HepG2 (cell line): ENCODE results near the gene VASN. TPM values are rescaled to one million over a fixed set of nuclear protein-coding genes. Genes with fewer than 3 reads are reported as not detected.

Experiments used
- FOSL1 ChIP-seq: sonication (generic); formaldehyde crosslinking; IDR thresholded peaks from 2 replicates; pipeline ENCODE4 v1.9.0; 2021; ENCODE audit warnings: missing genetic modification reagents, borderline replicate concordance
- HNRNPUL1 ChIP-seq: fragments of 200-400 bp; formaldehyde crosslinking; IDR thresholded peaks from 2 replicates; pipeline ENCODE4 v1.6.1; 2017; ENCODE audit warnings: low read depth, mild to moderate bottlenecking, low read length, moderate library complexity
- HOXA7 ChIP-seq: sonication (generic); formaldehyde crosslinking; IDR thresholded peaks from 2 replicates; pipeline ENCODE4 v1.8.1; 2022; ENCODE audit warnings: mild to moderate bottlenecking, missing genetic modification reagents, moderate library complexity
- MIER2 ChIP-seq: IDR thresholded peaks from 2 replicates; pipeline ENCODE4 v1.6.1; 2016; ENCODE audit warnings: missing biosample characterization, missing genetic modification reagents
- NR2F2 ChIP-seq: IDR thresholded peaks from 2 replicates; pipeline ENCODE4 v1.6.1; 2012; ENCODE audit warnings: low read depth, inconsistent platforms, borderline replicate concordance
- SP5 ChIP-seq: IDR thresholded peaks from 2 replicates; pipeline ENCODE4 v1.6.1; 2016; ENCODE audit warnings: low read depth, borderline replicate concordance
- ZHX2 ChIP-seq, 2 experiments: sonication (generic) in 1 of 2; formaldehyde crosslinking in 1 of 2; IDR thresholded peaks; 2 replicates each; pipeline versions ENCODE4 v1.6.1 to v1.9.0; 2014 to 2022; ENCODE audit warnings: antibody characterized with exemption in 1 of 2, borderline replicate concordance in 1 of 2, inconsistent platforms in 1 of 2, low read depth in 1 of 2, missing genetic modification reagents in 1 of 2
- ZNF329 ChIP-seq: sonication (generic); formaldehyde crosslinking; IDR thresholded peaks from 2 replicates; pipeline ENCODE4 v1.9.0; 2021; ENCODE audit warnings: low read depth, mild to moderate bottlenecking, missing genetic modification reagents
- ZNF441 ChIP-seq: sonication (generic); formaldehyde crosslinking; IDR thresholded peaks from 2 replicates; pipeline ENCODE4 v1.7.0; 2021; ENCODE audit warnings: missing genetic modification reagents, borderline replicate concordance
- ZNF549 ChIP-seq: sonication (generic); formaldehyde crosslinking; IDR thresholded peaks from 2 replicates; pipeline ENCODE4 v1.5.0; 2020; ENCODE audit warnings: missing genetic modification reagents
- ZNF816 ChIP-seq: sonication (generic); formaldehyde crosslinking; IDR thresholded peaks from 2 replicates; pipeline ENCODE4 v1.8.0; 2022; ENCODE audit warnings: missing genetic modification reagents, mild to moderate bottlenecking, borderline replicate concordance
- ZSCAN30 ChIP-seq: sonication (generic); formaldehyde crosslinking; IDR thresholded peaks from 2 replicates; pipeline ENCODE4 v1.5.0; 2020; ENCODE audit warnings: mild to moderate bottlenecking, missing genetic modification reagents
- polyA plus RNA-seq, 8 experiments: library from polyadenylated mRNA; depleted of rRNA in 3 of 8; stranded (reverse) in 7 of 8; unstranded in 1 of 8; fragments of >200 nt; fragmentation: Illumina TruSeq in 4 of 8; extraction: Trizol in 4 of 8; gene quantifications; 2 replicates each; pipeline versions ENCODE4 v1.2.1 to v1.2.3, GENCODE V29; 2011 to 2016; ENCODE audit warnings: low read depth in 4 of 8, missing spikeins in 1 of 8, mixed read lengths in 1 of 8; ENCODE audit not compliant: insufficient read depth in 1 of 8
- total RNA-seq, 5 experiments: library from RNA; depleted of rRNA; stranded (reverse); fragments of >200 nt; fragmentation: Illumina TruSeq; extraction: Trizol; gene quantifications; 2 replicates each; pipeline ENCODE4 v1.2.3, GENCODE V29; 2016; ENCODE audit warnings: low read depth in 1 of 5
- TF ChIP-seq, protein P1 (sequence below): sonication (generic); formaldehyde crosslinking; IDR thresholded peaks from 2 replicates; pipeline ENCODE4 v1.4.0; 2020; ENCODE audit warnings: mild to moderate bottlenecking, missing genetic modification reagents
- TF ChIP-seq, protein P2 (sequence below): sonication (generic); formaldehyde crosslinking; IDR thresholded peaks from 2 replicates; pipeline ENCODE4 v1.9.0; 2021; ENCODE audit warnings: mild to moderate bottlenecking, missing genetic modification reagents

Gene VASN
- total and polyA plus RNA-seq, 2 of the 13 experiments (the other 11 are each of a cell fraction or from before 2014, with no cell fraction given): 8.4 to 18.2 TPM

DNA sequence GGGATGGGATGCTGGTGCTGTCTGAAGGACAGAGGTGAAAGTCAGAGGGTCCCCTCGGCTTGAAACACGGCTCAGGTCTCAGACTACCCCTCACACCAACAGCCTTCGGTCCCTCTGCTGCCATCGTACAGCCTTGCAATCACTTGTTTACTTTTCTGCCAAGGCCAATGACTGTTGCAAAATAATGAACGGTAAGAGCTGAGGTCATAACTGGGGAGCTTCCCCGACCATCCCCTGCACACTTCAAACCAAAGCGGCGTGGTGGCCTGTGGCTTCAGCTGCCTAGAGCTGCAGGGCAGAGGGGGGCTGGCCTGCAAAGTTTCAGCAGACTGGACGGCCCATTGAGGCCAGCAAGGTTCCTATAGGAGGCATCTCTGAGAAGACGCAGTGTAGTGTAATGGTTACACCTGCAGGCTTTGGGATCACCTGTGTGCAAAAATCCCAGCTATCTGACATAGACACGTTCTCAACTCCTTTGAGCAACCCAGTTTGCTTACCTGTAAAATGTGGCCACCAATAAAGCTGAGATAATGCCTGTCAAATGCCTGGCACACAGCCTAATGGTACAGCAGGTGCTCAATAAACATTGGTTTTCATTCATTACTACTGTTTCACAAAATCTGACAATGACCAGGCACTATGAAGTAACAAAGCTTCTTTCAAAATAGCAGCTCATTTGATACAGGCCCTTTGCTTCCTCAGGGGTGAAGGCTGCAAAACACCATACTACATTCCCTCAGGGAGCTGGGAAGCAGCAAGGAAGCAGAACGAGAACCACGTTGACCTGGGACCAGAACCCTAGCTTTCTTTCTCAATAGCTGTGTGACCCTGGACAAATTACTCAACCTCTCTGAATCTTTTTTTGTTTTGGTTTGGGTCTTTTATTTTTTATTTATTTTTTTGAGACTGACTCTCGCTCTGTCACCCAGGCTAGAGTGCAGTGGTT is 25.5 kb upstream of the VASN start (continued):
- 0 out of 2 replicates have a peak, but pooled peaks have one; percentile 47 for TF ChIP-seq ZHX2 (IDR thresholded peaks at IDR 0.05; ENCODE audit: low read depth)
- TF ChIP-seq ZHX2 (CRISPR knock-in tag; IDR thresholded peaks at IDR 0.05; ENCODE audit: borderline replicate concordance): no peak
- peak; percentile 48; the same call in 1 of the 2 replicates for TF ChIP-seq ZNF816
- TF ChIP-seq ZNF441 (CRISPR knock-in tag): no peak
- TF ChIP-seq MIER2 (CRISPR knock-in tag): no peak
- no peak for TF ChIP-seq NR2F2
- TF ChIP-seq SP5: peak; percentile 53; the same call in 1 of the 2 replicates
- TF ChIP-seq ZNF549: no peak
- TF ChIP-seq, protein P1, sequence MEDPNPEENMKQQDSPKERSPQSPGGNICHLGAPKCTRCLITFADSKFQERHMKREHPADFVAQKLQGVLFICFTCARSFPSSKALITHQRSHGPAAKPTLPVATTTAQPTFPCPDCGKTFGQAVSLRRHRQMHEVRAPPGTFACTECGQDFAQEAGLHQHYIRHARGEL (CRISPR knock-in tag): no peak
- TF ChIP-seq HNRNPUL1: no peak
- no peak for TF ChIP-seq ZSCAN30 (CRISPR knock-in tag)
- no peak for TF ChIP-seq HOXA7 (CRISPR knock-in tag)
- TF ChIP-seq FOSL1: no peak
- no peak for TF ChIP-seq ZNF329 (CRISPR knock-in tag)
- TF ChIP-seq, protein P2, sequence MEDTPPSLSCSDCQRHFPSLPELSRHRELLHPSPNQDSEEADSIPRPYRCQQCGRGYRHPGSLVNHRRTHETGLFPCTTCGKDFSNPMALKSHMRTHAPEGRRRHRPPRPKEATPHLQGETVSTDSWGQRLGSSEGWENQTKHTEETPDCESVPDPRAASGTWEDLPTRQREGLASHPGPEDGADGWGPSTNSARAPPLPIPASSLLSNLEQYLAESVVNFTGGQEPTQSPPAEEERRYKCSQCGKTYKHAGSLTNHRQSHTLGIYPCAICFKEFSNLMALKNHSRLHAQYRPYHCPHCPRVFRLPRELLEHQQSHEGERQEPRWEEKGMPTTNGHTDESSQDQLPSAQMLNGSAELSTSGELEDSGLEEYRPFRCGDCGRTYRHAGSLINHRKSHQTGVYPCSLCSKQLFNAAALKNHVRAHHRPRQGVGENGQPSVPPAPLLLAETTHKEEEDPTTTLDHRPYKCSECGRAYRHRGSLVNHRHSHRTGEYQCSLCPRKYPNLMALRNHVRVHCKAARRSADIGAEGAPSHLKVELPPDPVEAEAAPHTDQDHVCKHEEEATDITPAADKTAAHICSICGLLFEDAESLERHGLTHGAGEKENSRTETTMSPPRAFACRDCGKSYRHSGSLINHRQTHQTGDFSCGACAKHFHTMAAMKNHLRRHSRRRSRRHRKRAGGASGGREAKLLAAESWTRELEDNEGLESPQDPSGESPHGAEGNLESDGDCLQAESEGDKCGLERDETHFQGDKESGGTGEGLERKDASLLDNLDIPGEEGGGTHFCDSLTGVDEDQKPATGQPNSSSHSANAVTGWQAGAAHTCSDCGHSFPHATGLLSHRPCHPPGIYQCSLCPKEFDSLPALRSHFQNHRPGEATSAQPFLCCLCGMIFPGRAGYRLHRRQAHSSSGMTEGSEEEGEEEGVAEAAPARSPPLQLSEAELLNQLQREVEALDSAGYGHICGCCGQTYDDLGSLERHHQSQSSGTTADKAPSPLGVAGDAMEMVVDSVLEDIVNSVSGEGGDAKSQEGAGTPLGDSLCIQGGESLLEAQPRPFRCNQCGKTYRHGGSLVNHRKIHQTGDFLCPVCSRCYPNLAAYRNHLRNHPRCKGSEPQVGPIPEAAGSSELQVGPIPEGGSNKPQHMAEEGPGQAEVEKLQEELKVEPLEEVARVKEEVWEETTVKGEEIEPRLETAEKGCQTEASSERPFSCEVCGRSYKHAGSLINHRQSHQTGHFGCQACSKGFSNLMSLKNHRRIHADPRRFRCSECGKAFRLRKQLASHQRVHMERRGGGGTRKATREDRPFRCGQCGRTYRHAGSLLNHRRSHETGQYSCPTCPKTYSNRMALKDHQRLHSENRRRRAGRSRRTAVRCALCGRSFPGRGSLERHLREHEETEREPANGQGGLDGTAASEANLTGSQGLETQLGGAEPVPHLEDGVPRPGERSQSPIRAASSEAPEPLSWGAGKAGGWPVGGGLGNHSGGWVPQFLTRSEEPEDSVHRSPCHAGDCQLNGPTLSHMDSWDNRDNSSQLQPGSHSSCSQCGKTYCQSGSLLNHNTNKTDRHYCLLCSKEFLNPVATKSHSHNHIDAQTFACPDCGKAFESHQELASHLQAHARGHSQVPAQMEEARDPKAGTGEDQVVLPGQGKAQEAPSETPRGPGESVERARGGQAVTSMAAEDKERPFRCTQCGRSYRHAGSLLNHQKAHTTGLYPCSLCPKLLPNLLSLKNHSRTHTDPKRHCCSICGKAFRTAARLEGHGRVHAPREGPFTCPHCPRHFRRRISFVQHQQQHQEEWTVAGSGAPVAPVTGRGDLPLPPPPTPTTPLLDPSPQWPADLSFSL: no peak
